Measurements from ENCODE around the gene SLCO4A1.

The SLCO4A1 gene, protein sequence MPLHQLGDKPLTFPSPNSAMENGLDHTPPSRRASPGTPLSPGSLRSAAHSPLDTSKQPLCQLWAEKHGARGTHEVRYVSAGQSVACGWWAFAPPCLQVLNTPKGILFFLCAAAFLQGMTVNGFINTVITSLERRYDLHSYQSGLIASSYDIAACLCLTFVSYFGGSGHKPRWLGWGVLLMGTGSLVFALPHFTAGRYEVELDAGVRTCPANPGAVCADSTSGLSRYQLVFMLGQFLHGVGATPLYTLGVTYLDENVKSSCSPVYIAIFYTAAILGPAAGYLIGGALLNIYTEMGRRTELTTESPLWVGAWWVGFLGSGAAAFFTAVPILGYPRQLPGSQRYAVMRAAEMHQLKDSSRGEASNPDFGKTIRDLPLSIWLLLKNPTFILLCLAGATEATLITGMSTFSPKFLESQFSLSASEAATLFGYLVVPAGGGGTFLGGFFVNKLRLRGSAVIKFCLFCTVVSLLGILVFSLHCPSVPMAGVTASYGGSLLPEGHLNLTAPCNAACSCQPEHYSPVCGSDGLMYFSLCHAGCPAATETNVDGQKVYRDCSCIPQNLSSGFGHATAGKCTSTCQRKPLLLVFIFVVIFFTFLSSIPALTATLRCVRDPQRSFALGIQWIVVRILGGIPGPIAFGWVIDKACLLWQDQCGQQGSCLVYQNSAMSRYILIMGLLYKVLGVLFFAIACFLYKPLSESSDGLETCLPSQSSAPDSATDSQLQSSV

DNA sequence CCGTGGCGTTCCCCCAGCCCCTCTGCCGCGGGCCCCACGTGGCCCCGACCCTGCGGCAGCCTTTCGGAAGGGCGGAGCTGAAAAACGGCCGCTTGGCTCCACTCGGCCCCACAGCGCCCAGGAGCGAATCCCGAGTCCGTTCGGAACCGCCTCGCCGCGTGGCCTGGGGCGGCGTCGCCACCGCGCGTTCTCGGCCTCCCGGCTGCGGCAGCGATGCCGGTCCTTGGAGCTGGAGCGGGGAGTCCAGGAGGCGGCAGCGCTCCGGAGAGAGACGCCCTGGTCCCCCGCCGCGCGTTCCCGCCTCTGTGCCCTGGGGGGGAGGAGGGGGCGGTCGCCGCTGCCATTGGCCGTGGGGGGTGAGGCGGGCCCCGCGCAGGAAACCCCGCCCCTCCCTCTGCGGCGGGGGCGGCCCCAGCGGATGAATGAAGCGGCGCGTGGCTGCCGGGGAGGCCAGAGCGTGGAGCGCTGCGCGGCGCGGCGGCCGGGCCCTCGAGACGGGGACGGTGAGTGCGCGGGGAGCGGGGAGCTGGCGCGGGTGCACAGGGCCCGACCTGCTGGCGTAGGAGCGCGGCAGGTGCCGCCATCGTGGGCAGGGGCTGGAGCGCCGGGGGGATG is at the start of gene SLCO4A1:
Gene SLCO4A1, plus strand, starts transcription at position 453 of the 615 bp plus-strand sequence. CDS start 13,952 bp downstream, outside the sequence.
- DNase-seq (ENCODE audit: insufficient read length, low spot score), result peak; percentile 97
- no peak for FAIRE-seq
- TF ChIP-seq, protein P1, sequence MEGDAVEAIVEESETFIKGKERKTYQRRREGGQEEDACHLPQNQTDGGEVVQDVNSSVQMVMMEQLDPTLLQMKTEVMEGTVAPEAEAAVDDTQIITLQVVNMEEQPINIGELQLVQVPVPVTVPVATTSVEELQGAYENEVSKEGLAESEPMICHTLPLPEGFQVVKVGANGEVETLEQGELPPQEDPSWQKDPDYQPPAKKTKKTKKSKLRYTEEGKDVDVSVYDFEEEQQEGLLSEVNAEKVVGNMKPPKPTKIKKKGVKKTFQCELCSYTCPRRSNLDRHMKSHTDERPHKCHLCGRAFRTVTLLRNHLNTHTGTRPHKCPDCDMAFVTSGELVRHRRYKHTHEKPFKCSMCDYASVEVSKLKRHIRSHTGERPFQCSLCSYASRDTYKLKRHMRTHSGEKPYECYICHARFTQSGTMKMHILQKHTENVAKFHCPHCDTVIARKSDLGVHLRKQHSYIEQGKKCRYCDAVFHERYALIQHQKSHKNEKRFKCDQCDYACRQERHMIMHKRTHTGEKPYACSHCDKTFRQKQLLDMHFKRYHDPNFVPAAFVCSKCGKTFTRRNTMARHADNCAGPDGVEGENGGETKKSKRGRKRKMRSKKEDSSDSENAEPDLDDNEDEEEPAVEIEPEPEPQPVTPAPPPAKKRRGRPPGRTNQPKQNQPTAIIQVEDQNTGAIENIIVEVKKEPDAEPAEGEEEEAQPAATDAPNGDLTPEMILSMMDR (IDR thresholded peaks at IDR 0.05; ENCODE audit: insufficient read depth, missing control alignments), result no peak

DNA sequence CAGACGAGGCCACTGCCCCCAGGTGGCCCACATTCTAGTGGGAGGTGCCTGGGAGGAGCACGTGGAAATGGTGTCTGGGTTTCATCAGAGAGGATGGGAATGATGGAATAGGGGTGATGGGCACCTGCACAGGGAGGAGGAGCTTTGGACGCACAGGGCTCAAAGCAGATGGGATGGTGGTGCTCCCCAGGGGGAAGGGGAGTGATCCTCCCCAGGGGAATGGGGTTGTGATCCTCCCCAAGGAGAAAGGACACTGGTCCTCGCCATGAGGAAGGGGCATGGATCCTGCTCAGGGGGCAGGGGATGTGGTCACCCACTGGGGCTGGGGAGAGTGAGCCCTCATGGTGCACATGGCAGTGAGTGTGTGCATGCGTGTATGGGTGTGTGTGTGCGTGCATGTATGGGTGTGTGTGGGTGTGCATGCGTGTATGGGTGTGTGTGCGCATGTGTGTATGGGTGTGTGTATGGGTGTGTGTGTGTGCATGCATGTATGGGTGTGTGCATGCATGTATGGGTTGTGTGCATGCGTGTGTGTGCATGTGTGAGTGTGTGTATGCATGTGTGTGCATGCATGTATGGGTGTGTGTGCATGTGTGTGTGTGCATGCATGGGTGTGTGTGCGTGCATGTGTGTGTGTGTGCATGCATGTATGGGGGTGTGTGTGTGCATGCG is 49.7 kb upstream of the SLCO4A1 start:
- TF ChIP-seq, protein P1 (IDR thresholded peaks at IDR 0.05; ENCODE audit: insufficient read depth, missing control alignments), result no peak
- FAIRE-seq (no peak), DNase-seq (ENCODE audit: insufficient read length, low spot score) (no peak)

DNA sequence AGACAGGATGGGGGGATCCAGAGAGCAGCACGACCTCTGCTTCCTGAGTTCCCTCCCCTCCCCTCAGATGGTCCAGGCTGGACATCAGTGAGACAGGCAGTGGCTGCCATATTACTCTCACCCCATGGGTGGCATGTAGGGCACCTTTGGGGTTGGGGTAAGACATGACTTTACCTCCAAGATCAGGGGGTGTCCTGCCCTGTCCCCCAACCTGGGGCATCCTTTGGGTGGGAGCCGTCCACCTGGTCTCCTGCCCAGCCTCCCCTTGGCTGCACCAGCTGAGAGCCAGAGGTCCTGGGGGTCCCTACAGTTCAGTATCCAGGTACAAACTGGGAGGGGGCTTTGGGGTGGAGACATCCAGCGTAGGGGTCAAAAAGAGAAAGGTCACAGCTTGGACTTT is 48.7 kb upstream of the SLCO4A1 start:
- FAIRE-seq (no peak), DNase-seq (ENCODE audit: insufficient read length, low spot score) (no peak)
- TF ChIP-seq, protein P1 (IDR thresholded peaks at IDR 0.05; ENCODE audit: insufficient read depth, missing control alignments), result no peak

DNA sequence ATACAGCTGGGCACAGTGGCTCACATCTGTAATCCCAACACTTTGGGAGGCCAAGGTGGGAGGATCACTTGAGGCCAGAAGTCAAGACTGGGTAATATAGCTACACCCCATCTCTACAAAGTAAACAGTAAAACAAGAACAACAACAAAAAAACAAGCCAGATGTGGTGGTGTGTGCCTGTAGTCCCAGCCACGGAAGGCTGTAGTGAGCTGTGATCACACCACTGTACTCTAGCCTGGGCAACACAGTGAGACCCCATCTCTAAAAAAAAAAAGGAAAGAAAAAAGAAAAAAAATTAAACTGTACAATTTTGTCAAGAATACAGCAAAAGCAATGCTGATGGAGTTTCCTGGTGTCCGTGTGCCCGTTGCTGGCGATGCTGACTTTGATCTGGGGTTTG is 47.2 kb upstream of the SLCO4A1 start:
- TF ChIP-seq, protein P1 (IDR thresholded peaks at IDR 0.05; ENCODE audit: insufficient read depth, missing control alignments), result no peak
- DNase-seq (ENCODE audit: insufficient read length, low spot score) (no peak), FAIRE-seq (no peak)

DNA sequence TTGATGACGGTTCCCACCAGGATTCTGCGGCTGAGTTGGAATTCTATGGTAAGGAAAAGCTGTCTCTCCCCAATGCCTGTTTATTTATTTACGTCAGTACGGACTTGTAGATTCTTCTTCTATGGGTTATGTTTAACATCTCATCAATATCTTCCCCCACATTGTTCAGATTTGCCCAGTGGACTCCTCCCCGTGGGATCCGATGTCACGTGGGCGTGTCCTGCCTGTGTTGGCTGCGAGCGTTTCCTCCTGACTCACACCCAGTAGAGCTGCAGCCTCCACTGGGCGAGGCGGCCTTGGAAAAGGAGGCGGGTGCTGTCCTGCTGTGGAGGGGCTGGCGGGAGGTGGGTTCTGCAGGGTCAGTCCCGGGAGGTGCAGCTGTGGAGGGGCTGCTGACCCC is 46.8 kb upstream of the SLCO4A1 start:
- no peak for FAIRE-seq
- DNase-seq (ENCODE audit: insufficient read length, low spot score), result no peak
- TF ChIP-seq, protein P1 (IDR thresholded peaks at IDR 0.05; ENCODE audit: insufficient read depth, missing control alignments), result no peak

DNA sequence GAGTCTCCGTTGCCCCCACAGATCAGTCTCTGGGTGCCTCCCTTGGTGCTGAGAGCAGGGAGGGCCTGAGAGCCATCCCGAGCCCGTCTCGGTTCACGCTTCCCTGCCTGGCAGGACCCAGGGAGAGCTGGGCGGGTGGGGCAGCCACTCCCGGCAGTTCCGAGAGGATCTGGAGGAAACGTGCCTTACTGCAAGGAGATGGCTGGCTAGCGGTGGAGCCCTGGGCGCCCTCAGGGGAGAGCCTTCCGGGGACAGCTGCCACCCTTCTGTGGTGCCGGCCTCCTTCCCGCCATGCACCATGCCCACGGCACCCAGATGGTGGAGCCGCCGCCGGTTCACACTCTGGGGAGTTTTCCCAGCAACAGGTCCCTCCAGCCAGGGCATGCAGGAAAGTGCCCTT is 45.8 kb upstream of the SLCO4A1 start:
- TF ChIP-seq, protein P1 (IDR thresholded peaks at IDR 0.05; ENCODE audit: insufficient read depth, missing control alignments), result no peak
- FAIRE-seq, result no peak
- DNase-seq (ENCODE audit: insufficient read length, low spot score), result no peak

Measured in D721Med (cell line).